Measurements from ENCODE around the gene ZSWIM5. TPM values are rescaled to one million over a fixed set of nuclear protein-coding genes. Genes with fewer than 3 reads are reported as not detected.

ZSWIM5 gene
- total and polyA plus RNA-seq, 2 of the 8 experiments (the other 6 are each of a cell fraction or from before 2014, with no cell fraction given): 2.5 to 3.9 TPM

DNA sequence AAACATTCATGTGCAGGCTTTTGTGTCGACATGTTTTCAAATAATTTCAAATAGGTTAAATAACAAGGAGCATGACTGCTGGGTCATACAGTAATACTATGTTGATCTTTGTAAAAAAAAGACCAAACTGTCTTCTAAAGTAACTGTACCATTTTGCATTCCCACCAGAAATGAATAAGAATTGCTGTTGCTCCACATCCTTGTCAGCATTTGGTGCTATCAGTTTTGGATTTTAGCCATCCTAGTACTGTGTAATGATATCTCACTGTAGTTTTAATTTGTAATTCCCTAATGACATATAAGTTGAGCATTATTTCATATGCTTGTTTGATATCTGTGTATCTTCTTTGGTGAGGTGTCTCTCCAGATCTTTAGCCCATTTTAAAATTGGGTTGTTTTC lies 182.7 kb downstream of the ZSWIM5 start (continued):
- TF ChIP-seq CHD2 (IDR thresholded peaks at IDR 0.05; ENCODE audit: low read length) (no peak), JUND (IDR thresholded peaks at IDR 0.05; ENCODE audit: low read length) (no peak), SP2 (IDR thresholded peaks at IDR 0.05; ENCODE audit: low read length) (no peak), NRF1 (IDR thresholded peaks at IDR 0.05; ENCODE audit: low read depth, low read length) (no peak), BRCA1 (IDR thresholded peaks at IDR 0.05; ENCODE audit: low read depth, low read length) (no peak)
